ENCODE results near the gene NDUFS6.

The NDUFS6 gene

GRCh38 chr5:1856596-1857255 is 55.5 kb downstream of the NDUFS6 start:
- DNase-seq, result no peak

DNA sequence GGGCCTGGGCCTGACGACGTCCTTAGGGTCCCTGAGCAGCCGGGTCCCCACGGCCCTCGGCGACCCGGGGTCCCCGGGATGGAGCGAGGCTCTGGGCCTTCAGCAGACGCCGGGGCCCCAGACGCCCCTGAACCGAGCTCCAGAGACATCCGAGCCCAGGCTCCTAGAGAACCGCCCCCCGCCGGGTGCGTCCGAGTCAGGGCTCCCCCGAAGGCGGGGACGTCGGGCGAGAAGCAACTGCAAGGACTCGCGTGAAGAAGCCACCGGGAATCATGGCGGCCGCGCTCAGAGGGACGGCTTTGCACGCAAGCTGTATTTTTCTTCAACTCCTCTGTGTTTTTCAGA is 56.0 kb downstream of the NDUFS6 start:
- DNase-seq, result no peak

DNA sequence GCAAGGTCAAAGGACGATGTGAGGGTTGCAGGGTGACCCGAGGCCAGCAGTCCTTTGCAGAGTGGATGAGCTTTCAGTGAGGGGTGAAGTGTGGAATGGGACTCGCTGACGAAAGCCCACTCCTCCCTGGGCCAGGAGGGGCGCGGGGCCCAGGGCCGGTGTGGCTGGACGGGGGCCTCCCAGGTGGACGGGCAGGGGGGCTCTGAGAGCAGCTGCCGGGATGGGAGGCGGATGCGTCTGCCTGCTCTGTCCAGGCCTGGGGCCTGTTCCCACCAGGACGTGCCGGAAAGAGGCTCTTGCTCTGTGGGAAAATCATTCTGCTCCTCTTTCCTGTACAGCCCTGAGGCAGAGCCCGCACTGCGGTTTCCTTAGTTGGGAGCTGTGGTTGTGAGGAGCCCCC is 57.2 kb downstream of the NDUFS6 start:
- no peak for DNase-seq

- DNase-seq, result no peak
These were observed 57.9 kb downstream of the NDUFS6 start for GRCh38 chr5:1859099-1859498.

GRCh38 chr5:1860021-1860610 is 58.9 kb downstream of the NDUFS6 start:
- no peak for DNase-seq

DNA sequence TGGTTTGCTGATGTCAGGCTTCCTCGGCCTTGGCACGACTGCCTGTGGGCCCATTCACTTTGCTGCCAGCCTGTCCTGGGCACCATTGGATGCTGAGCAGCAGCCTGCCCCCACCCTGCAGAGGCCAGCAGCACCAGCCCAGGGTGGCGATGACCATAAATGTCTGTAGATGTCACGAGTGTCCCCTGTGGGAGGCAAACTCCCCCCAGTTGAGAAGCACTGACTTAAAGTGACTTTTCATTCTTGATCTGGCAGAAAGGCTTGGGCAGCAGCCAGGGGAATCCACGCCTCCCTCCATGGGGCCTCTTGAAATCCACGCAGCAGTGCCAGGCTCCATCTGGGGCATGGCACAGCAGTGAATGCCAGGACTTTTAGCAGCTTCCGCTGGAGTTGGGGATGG is 59.7 kb downstream of the NDUFS6 start:
- DNase-seq, result no peak

DNA sequence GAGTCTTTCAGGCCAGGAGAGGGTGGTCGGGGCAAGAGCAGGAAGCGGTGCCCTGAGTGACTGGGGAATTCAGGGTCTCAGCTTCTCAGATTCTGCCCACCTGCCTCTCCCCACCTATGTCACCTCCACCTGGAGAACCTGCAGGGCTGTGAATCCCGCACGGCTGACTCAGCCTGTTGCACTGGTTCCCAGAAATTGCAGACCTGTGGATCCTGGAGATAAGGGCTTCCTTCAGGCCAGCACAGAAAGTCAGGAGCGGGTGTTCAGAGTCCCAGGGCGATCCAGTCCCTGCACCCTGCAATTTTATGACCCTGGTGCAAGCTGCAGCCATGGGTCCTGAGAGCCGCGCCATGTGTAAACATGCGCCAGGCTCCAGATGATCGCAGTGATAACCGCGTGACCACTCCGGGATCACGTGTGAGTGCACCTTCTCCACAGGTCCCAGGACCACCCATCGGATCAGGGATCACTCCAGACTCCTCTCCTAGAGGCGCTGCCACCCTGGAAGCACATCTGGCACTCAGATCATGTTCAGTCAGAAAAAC is 63.8 kb downstream of the NDUFS6 start:
- DNase-seq, result no peak

DNA sequence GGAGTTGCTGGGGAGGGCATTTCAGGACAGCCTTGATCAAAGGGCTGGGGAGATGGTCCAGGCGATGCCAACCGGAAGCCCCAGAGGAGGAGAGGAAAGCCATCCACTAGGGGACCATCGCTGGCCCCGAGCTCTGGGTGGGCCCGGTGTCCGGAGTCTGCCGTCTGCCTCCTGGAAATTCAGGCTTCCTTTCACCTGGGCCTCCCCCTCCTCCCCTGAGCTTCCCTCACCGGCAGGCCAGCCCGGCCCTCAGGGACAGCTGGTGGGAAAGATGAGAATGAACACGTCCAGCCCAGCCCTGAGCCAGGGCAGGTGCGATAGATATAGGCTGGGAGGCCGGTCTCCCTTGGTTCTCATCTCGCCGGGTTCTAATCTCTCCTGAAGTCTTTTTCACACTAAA is 64.3 kb downstream of the NDUFS6 start:
- DNase-seq, result no peak

Data from activated CD4-positive, CD25-positive, alpha-beta regulatory T cell (primary cell).